GM10266 (cell line): ENCODE data around the gene CLRN3.

Experiments used
- DNase-seq: peaks from one replicate; pipeline ENCODE4 v3.0.0; 2012; ENCODE audit errors: extremely low spot score
- CTCF ChIP-seq: IDR thresholded peaks from 2 replicates; pipeline ENCODE4 v1.5.1; 2012; ENCODE audit warnings: mild to moderate bottlenecking, low read depth; ENCODE audit not compliant: control insufficient read depth, insufficient read depth; ENCODE audit errors: missing control alignments

Gene CLRN3

GRCh38 chr10:127905848-127906261 lies 13.1 kb upstream of the CLRN3 start:
- DNase-seq = no peak
- no peak for TF ChIP-seq CTCF

- TF ChIP-seq CTCF = no peak
- DNase-seq = no peak
Measured at GRCh38 chr10:127905001-127905847, 12.5 kb upstream of the CLRN3 start.

- no peak for TF ChIP-seq CTCF
- DNase-seq = no peak
Measured at GRCh38 chr10:127904311-127905000, 11.7 kb upstream of the CLRN3 start.

GRCh38 chr10:127903789-127904188 lies 11.0 kb upstream of the CLRN3 start:
- no peak for TF ChIP-seq CTCF
- DNase-seq = no peak

- no peak for DNase-seq
- no peak for TF ChIP-seq CTCF
Measured at GRCh38 chr10:127899766-127900387, 7.1 kb upstream of the CLRN3 start.

GRCh38 chr10:127897177-127897576 lies 4.4 kb upstream of the CLRN3 start:
- no peak for TF ChIP-seq CTCF
- DNase-seq = no peak
